MCF 10A (cell line): ENCODE results near the gene CYP4B1. TPM values are rescaled to one million over a fixed set of nuclear protein-coding genes. Genes with fewer than 3 reads are reported as not detected.

Experiments used
- BruUV-seq: library from RNA; stranded (reverse); fragments of 400-500 nt; replicated peaks from 2 replicates; lab custom pipeline; 2021; lab: Mats Ljungman, UMichigan
- CTCF ChIA-PET: fragments of 300-600 bp; sonication (Branson Sonifier 250); formaldehyde crosslinking; extraction: SDS; loops from one replicate; lab custom pipeline; 2021; ENCODE audit warnings: antibody characterized with exemption, inconsistent platforms; lab: Yijun Ruan, JAX
- POLR2A ChIA-PET: fragments of 300-600, 350-650 bp; sonication (Branson Sonifier 250); formaldehyde crosslinking; extraction: SDS; loops from one replicate; lab custom pipeline; 2020; ENCODE audit warnings: antibody characterized with exemption, inconsistent platforms; lab: Yijun Ruan, JAX
- DNase-seq: peaks from one replicate; pipeline ENCODE4 v3.0.0-alpha.2; 2018; ENCODE audit not compliant: unreplicated experiment
- H3K27ac Mint-ChIP-seq: one replicate; pipeline ENCODE4 v1.8.0; 2022; ENCODE audit warnings: mild to moderate bottlenecking, low read depth, mixed read lengths; ENCODE audit not compliant: unreplicated experiment
- H3K27me3 Mint-ChIP-seq: one replicate; pipeline ENCODE4 v1.8.0; 2022; ENCODE audit warnings: mixed read lengths; ENCODE audit not compliant: insufficient read depth, unreplicated experiment
- H3K36me3 Mint-ChIP-seq: one replicate; pipeline ENCODE4 v1.8.0; 2022; ENCODE audit warnings: mild to moderate bottlenecking, moderate library complexity, mixed read lengths; ENCODE audit not compliant: insufficient read depth, unreplicated experiment
- H3K4me1 Mint-ChIP-seq: one replicate; pipeline ENCODE4 v1.8.0; 2022; ENCODE audit warnings: mixed read lengths; ENCODE audit not compliant: insufficient read depth, unreplicated experiment
- H3K4me3 Mint-ChIP-seq: one replicate; pipeline ENCODE4 v1.8.0; 2022; ENCODE audit warnings: mild to moderate bottlenecking, moderate library complexity, mixed read lengths; ENCODE audit not compliant: unreplicated experiment
- H3K9me3 Mint-ChIP-seq: one replicate; pipeline ENCODE4 v1.8.0; 2022; ENCODE audit warnings: mixed read lengths; ENCODE audit not compliant: unreplicated experiment
- intact Hi-C: fragments of 100-400 bp; cut with micrococcal nuclease; formaldehyde crosslinking; loops from 2 replicates; pipeline ENCODE4 v1.14.1; 2022
- total RNA-seq: library from RNA; stranded (reverse); gene quantifications from 2 replicates; pipeline ENCODE4 v1.2.3, GENCODE V29; 2022
- TF ChIP-seq, protein P1 (sequence below): fragments of 200-600 bp; IDR thresholded peaks from one replicate; pipeline ENCODE4 v1.8.0; 2022; ENCODE audit warnings: antibody characterized with exemption, mild to moderate bottlenecking; ENCODE audit not compliant: unreplicated experiment

Gene CYP4B1
- total RNA-seq, 1 experiment from 2014 or later = 10.1 TPM

DNA sequence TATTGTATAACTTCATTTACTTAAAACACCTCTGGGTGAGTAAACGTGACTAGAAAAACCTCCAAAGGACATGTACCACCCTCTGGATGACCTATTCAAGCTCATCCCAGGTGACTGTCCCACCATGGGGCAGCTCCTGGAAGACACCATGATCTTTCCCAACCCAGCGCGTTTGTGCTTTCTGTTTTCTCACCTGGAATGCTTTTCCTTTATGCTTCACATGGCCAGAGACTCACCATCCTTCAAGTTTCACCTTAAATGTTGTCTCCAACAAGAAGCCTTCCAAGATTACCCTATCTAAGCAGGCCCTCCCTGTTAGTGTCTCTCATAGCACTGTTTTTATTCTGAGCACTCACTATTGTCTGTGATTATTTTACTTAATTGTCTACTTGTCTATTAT is 11.1 kb downstream of the CYP4B1 start:
- Mint-ChIP-seq H3K4me3 (no peak overlapping the region), H3K9me3 (no peaks in the 10 kb centered on the region), H3K27me3 (no peaks in the 10 kb centered on the region), H3K36me3 (peaks cover 29% of the 10 kb centered on the region), H3K27ac (no peak overlapping the region), H3K4me1 (peaks cover 19% of the 10 kb centered on the region)
- TF ChIP-seq, protein P1, sequence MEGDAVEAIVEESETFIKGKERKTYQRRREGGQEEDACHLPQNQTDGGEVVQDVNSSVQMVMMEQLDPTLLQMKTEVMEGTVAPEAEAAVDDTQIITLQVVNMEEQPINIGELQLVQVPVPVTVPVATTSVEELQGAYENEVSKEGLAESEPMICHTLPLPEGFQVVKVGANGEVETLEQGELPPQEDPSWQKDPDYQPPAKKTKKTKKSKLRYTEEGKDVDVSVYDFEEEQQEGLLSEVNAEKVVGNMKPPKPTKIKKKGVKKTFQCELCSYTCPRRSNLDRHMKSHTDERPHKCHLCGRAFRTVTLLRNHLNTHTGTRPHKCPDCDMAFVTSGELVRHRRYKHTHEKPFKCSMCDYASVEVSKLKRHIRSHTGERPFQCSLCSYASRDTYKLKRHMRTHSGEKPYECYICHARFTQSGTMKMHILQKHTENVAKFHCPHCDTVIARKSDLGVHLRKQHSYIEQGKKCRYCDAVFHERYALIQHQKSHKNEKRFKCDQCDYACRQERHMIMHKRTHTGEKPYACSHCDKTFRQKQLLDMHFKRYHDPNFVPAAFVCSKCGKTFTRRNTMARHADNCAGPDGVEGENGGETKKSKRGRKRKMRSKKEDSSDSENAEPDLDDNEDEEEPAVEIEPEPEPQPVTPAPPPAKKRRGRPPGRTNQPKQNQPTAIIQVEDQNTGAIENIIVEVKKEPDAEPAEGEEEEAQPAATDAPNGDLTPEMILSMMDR = no peak
- BruUV-seq = no TSS peak
- intact Hi-C loops = no loop called here
- DNase-seq = no peak
- CTCF ChIA-PET = interaction anchor here (0.6 to 1.1 kb wide), 2 partner anchors 62 to 148 kb away, joined by 3 to 4 read pairs; no protein-coding TSS in a partner anchor
- POLR2A ChIA-PET = interaction anchor here (1.0 to 2.2 kb wide), 2 partner anchors 28 to 52 kb away, joined by 3 to 5 read pairs; no protein-coding TSS in a partner anchor

DNA sequence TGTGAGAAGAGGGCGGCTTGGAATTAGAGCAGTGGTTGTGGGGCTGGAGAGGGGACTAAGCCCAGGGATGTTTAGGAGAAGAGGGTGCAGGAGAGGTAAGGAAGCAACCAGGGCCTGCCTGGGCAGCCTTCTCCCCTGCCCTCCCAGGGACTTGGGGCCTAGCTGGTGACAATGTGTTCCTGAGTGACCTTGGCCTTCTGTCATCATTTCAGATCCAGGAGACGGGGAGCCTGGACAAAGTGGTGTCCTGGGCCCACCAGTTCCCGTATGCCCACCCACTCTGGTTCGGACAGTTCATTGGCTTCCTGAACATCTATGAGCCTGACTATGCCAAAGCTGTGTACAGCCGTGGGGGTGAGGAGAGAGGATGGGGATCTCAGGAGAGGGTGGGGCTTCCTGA is 11.8 kb downstream of the CYP4B1 start:
- Mint-ChIP-seq H3K9me3 (no peaks in the 10 kb centered on the region), H3K36me3 (peaks cover 32% of the 10 kb centered on the region), H3K27me3 (no peaks in the 10 kb centered on the region), H3K4me3 (no peak overlapping the region), H3K4me1 (peaks cover 19% of the 10 kb centered on the region), H3K27ac (no peak overlapping the region)
- TF ChIP-seq, protein P1 = no peak
- no peak for DNase-seq
- intact Hi-C loops = no loop called here
- no TSS peak for BruUV-seq
- ChIA-PET POLR2A (interaction anchor here (2.2 kb wide), 1 partner anchor 53 kb away, joined by 5 read pairs; no protein-coding TSS in a partner anchor), CTCF (interaction anchor here (0.9 to 1.1 kb wide), 2 partner anchors 63 kb away, joined by 3 read pairs; no protein-coding TSS in a partner anchor)

DNA sequence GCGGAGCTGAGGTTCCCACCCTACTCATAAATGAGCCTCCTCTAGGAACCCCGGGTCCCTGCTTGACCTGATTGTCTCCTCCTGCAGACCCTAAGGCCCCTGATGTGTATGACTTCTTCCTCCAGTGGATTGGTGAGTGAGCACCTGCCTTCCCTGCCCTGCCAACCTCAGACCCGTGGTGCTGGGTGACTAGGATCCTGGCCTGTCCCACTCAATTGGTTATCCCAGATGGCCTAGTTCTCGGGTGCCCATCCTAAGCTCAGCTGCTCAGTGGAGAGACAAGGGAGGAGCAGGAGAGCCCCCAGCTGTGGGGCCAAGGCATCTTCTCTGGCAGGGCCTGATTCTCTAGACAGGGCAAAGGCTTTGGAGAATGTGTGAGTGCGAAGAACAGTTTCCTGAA is 12.2 kb downstream of the CYP4B1 start:
- no peak overlapping the region for H3K4me3 Mint-ChIP-seq
- H3K27ac Mint-ChIP-seq = no peak overlapping the region
- no TSS peak for BruUV-seq
- peaks cover 37% of the 10 kb centered on the region for H3K36me3 Mint-ChIP-seq
- DNase-seq = no peak
- ChIA-PET CTCF (interaction anchor here (0.9 to 1.0 kb wide), 2 partner anchors 64 to 291 kb away, joined by 3 to 4 read pairs; no protein-coding TSS in a partner anchor), POLR2A (no interaction called here)
- intact Hi-C loops = no loop called here
- H3K9me3 Mint-ChIP-seq = no peaks in the 10 kb centered on the region
- no peaks in the 10 kb centered on the region for H3K27me3 Mint-ChIP-seq
- TF ChIP-seq, protein P1 = no peak
- peaks cover 19% of the 10 kb centered on the region for H3K4me1 Mint-ChIP-seq

DNA sequence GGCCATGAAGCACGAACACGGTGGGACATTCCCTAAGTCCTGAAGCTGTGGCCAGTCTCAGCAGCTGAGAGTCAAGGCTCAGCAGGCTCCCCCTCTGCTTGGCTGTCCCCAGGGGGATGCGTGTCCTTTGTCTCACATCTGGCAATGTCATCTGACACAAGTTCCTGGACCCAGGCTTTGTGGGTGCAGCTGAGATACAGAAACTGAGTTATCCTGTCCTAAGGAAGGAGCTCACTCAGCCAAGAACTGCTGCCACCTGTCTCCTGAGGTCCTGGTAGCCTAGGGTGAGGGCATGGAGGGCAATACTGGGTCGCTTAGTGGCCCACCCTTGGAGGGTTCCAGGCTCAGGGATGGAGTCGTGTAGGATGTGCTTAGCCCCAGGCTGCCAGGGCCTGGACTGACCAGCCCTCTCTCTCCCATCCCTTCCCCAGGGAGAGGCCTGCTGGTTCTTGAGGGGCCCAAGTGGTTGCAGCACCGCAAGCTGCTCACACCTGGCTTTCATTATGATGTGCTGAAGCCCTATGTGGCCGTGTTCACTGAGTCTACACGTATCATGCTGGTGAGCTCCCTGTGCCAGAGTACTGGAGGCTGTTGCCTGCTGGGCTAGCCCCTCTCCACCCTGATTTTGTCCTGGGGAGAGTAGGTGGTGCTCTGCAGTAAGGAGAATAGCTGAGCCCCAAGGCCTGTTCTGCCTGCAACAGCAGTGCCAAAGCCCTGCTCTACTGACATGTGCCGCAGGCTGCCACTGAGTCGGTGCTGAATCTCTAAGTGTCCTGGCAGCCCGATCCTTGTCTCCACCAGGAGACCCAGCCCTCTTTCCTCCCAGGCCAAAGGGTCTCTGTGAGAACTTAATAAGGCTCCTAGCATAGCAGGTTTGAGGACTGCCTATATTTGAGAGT is 13.5 kb downstream of the CYP4B1 start:
- CTCF ChIA-PET = interaction anchor here (1.0 kb wide), 1 partner anchor 290 kb away, joined by 4 read pairs; no protein-coding TSS in a partner anchor

More for the DNA sequence above, 13.5 kb downstream of the CYP4B1 start:
- TF ChIP-seq, protein P1 = no peak
- Mint-ChIP-seq H3K27me3 (no peaks in the 10 kb centered on the region), H3K9me3 (no peaks in the 10 kb centered on the region), H3K36me3 (peaks cover 41% of the 10 kb centered on the region), H3K4me3 (no peak overlapping the region), H3K4me1 (peaks cover 15% of the 10 kb centered on the region), H3K27ac (no peak overlapping the region)
- no peak for DNase-seq
- POLR2A ChIA-PET = interaction anchor here (1.4 kb wide), 1 partner anchor 11 kb away, joined by 4 read pairs; no protein-coding TSS in a partner anchor
- BruUV-seq = no TSS peak
- intact Hi-C loops = no loop called here
